Mesodermal cell (in vitro differentiated cells): Measurements from ENCODE around the gene MAPK8.

ENCODE experiments used
- H3K27ac ChIP-seq: 2 replicates; pipeline ENCODE4 v1.7.0; 2013; ENCODE audit warnings: mild to moderate bottlenecking, low read depth, low read length, moderate library complexity; ENCODE audit not compliant: severe bottlenecking
- H3K36me3 ChIP-seq: 2 replicates; pipeline ENCODE4 v1.7.1; 2013; ENCODE audit warnings: mild to moderate bottlenecking, low read length, moderate library complexity; ENCODE audit not compliant: control insufficient read depth, insufficient read depth
- H3K4me1 ChIP-seq: one replicate; pipeline ENCODE4 v1.7.1; 2013; ENCODE audit warnings: mild to moderate bottlenecking, low read length; ENCODE audit not compliant: insufficient read depth, control insufficient read depth, poor library complexity, severe bottlenecking
- H3K4me3 ChIP-seq: 2 replicates; pipeline ENCODE4 v1.7.0; 2013; ENCODE audit warnings: low read length, control low read depth, mild to moderate bottlenecking; ENCODE audit not compliant: insufficient read depth, poor library complexity, severe bottlenecking; ENCODE audit errors: extremely low read depth
- H3K9me3 ChIP-seq: 2 replicates; pipeline ENCODE4 v1.7.1; 2013; ENCODE audit warnings: mild to moderate bottlenecking, low read length, moderate library complexity; ENCODE audit not compliant: control insufficient read depth
- WGBS, 2 experiments: methylation state at CpG; one replicate each; pipeline ENCODE4 v1.1.5; 2013; ENCODE audit warnings: missing lambda C conversion rate in 2 of 2; ENCODE audit not compliant: insufficient coverage in 2 of 2; 5-methylcytosine and 5-hydroxymethylcytosine counted together

MAPK8 gene

DNA sequence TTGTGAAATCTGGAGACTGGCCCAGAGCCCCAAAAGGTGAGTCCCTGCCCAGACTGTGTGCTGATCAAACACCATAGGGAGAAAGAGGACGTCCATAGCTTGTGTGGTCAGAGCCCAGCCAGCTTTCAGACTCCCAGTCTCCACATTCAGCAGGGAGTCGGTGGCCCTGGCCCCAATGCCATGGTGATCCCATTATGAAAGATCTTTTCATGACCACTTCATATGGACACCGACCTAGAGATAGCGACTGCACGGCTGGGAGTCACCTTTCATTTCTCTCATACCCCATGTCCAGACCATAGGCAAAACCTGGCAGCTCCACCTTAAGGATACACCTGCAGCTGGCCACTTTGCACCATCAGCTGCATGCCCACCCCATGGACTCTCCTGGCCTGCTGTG lies 172.0 kb downstream of the MAPK8 start:
- no peaks in the 10 kb centered on the region for H3K9me3 ChIP-seq
- no peaks in the 10 kb centered on the region for H3K36me3 ChIP-seq
- peaks cover 10% of the 10 kb centered on the region for H3K4me1 ChIP-seq
- WGBS, 2 experiments = 94% methylated on average over 2 to 5 of the region's 5 CpGs
- H3K4me3 ChIP-seq = no peak overlapping the region
- H3K27ac ChIP-seq = no peak overlapping the region

DNA sequence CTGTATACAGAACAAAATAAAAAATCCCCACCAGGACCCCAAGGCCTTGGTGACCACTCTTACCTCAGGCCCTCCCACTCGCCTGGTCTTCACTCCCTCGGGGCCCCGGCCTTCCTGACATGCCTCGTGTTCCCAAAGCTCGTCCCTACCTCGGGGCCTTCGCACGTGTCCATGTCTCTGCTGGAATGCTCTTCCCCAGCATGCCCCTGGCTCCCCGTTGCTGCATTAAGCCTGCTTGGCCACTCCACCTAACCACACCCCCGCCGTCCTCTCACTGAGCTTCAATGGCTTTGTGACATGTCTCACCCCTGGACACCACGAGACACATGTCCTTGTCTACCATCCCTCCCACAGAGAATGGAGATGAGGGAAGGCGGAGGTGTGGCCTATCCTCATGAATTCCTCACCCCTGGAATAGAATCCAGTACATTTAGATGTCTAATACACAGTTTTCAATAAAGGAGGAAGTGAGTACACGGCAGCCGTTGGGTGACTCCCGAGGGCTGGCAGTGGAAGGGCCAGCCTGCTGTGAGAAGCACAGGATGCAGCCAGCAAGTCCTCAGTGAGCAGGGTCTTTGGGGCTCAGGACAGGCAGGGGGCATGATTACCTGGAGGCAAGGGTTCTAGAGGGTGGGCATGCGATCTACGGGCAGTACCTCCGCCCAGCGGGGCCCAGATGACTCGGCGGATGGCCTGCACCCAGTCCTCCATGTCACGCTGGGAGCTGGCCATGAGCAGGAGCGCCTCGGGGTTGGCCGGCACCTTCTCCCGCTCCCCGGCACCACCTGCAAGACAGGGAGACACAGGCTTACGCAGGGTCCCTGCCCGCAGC lies 172.7 kb downstream of the MAPK8 start:
- WGBS, 2 experiments = 87 to 89% methylated on average over 24 to 28 of the region's 30 CpGs
- Histone ChIP-seq H3K9me3 (no peaks in the 10 kb centered on the region), H3K36me3 (no peaks in the 10 kb centered on the region), H3K4me3 (no peak overlapping the region), H3K4me1 (peaks cover 10% of the 10 kb centered on the region), H3K27ac (no peak overlapping the region)

- Histone ChIP-seq H3K36me3 (no peaks in the 10 kb centered on the region), H3K4me1 (peaks cover 10% of the 10 kb centered on the region), H3K4me3 (no peak overlapping the region), H3K9me3 (no peaks in the 10 kb centered on the region), H3K27ac (no peak overlapping the region)
- 83 to 90% methylated on average over 13 to 14 of the region's 20 CpGs for WGBS, 2 experiments
Observed at GRCh38 chr10:48480397-48481374, 174.2 kb downstream of the MAPK8 start.

DNA sequence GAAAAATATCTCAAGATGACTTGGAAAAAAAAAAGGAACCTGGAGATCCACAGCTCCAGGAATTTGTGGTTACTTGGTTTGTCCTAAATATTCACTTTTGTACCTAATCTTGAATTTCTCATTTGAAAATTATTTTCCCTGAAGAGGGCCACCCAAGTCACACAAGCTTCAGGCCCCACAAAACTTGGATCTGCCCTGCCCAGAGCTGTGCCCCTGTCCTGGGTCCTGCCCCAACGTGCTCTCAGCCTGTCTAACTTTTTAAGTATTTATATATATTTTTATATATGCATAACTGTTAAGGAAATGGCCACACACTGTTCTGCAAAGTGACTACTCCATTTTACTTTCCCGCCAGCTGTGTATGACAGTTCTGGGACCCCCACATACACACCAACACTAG lies 174.9 kb downstream of the MAPK8 start:
- Histone ChIP-seq H3K4me1 (peaks cover 6% of the 10 kb centered on the region), H3K4me3 (no peak overlapping the region), H3K27ac (no peak overlapping the region), H3K9me3 (no peaks in the 10 kb centered on the region), H3K36me3 (no peaks in the 10 kb centered on the region)
- WGBS, 2 experiments = 100% methylated on average over 1 of the region's 2 CpGs; no CpG with 5 or more reads in 1 of the 2 experiments

GRCh38 chr10:48482207-48482606 lies 175.7 kb downstream of the MAPK8 start:
- Histone ChIP-seq H3K27ac (no peak overlapping the region), H3K36me3 (no peaks in the 10 kb centered on the region), H3K4me1 (no peaks in the 10 kb centered on the region), H3K4me3 (no peak overlapping the region), H3K9me3 (no peaks in the 10 kb centered on the region)
- 80 to 85% methylated on average over 1 to 2 of the region's 3 CpGs for WGBS, 2 experiments

- Histone ChIP-seq H3K9me3 (no peaks in the 10 kb centered on the region), H3K36me3 (no peaks in the 10 kb centered on the region), H3K27ac (no peak overlapping the region), H3K4me3 (no peak overlapping the region), H3K4me1 (no peaks in the 10 kb centered on the region)
- WGBS, 2 experiments = 80% methylated on average over 1 of the region's 3 CpGs; no CpG with 5 or more reads in 1 of the 2 experiments
Observed at GRCh38 chr10:48484911-48485310, 178.4 kb downstream of the MAPK8 start.

DNA sequence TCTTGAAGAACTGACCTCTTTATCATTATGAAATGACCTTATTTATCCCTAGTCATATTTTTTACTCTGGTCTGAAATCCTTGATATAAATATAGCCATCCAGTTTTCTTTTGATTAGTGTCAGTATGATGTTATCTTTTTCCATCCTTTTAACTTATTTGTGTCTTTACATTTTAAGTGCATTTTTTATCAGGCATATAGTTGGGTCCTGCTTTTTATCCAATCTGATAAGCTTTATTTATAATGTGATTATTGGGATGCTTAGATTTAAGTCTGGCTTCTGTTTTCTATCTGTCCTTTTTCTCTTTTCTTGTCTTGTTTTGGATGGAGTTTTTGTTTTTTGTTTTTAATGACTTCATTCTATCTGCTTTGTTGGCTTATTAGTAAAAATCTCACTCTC lies 179.2 kb downstream of the MAPK8 start:
- H3K4me3 ChIP-seq = no peak overlapping the region
- no peaks in the 10 kb centered on the region for H3K4me1 ChIP-seq
- H3K9me3 ChIP-seq = no peaks in the 10 kb centered on the region
- no peak overlapping the region for H3K27ac ChIP-seq
- H3K36me3 ChIP-seq = no peaks in the 10 kb centered on the region

DNA sequence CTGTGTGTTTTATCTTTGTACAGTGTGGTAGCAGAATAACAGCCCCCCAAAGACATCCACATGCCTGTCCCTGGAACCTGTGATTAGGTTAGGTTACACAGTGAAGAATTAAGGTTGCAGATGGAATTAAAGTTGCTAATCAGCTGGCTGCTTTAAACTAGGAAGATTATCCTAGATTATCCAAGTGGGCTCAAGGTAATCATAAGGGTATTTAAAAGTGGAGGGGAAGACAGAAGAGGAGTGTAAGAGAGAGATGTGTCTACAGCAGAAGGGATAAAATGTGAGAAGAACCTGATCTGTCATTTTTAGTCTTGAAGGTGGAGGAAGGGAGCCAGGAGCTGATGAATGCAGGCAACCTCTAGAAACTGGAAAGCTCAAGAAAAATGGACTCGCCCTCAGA lies 180.8 kb downstream of the MAPK8 start:
- Histone ChIP-seq H3K4me3 (no peak overlapping the region), H3K9me3 (no peaks in the 10 kb centered on the region), H3K36me3 (no peaks in the 10 kb centered on the region), H3K27ac (no peak overlapping the region), H3K4me1 (no peaks in the 10 kb centered on the region)
- WGBS, 2 experiments = 78 to 92% methylated on average over 1 of the region's 1 CpG
